NOMO-1 treated with DMSO at 0.1 percent for 48 hours (cell line): ENCODE data around the gene MSI2.
"Not testable (repeated sequence)": the region's sequence is repeated elsewhere in the genome, so short reads cannot be mapped to it uniquely, and the experiment has no call there.

Experiments used
- DNase-seq: peaks from one replicate; lab custom pipeline; 2025; ENCODE audit not compliant: unreplicated experiment; lab: John Stamatoyannopoulos, UW

Gene MSI2

GRCh38 chr17:57490890-57491289, 234.6 kb downstream of the MSI2 start:
- no peak for DNase-seq

GRCh38 chr17:57493171-57493570, 236.8 kb downstream of the MSI2 start:
- peak; percentile 84 for DNase-seq

- DNase-seq, result no peak
Measured at GRCh38 chr17:57493625-57494024, 237.3 kb downstream of the MSI2 start.

- DNase-seq, result no peak
Measured at GRCh38 chr17:57494443-57494842, 238.1 kb downstream of the MSI2 start.

- no peak for DNase-seq
Measured at GRCh38 chr17:57495771-57496170, 239.4 kb downstream of the MSI2 start.

GRCh38 chr17:57496382-57496781, 240.1 kb downstream of the MSI2 start:
- no peak for DNase-seq

- DNase-seq, result no peak
Measured at GRCh38 chr17:57498443-57498842, 242.1 kb downstream of the MSI2 start.

GRCh38 chr17:57499221-57499620, 242.9 kb downstream of the MSI2 start:
- not testable (repeated sequence) for DNase-seq

GRCh38 chr17:57499648-57500049, 243.3 kb downstream of the MSI2 start:
- no peak for DNase-seq

GRCh38 chr17:57501016-57501415, 244.7 kb downstream of the MSI2 start:
- DNase-seq, result no peak

- no peak for DNase-seq
Measured at GRCh38 chr17:57502022-57502421, 245.7 kb downstream of the MSI2 start.

- DNase-seq, result no peak
Measured at GRCh38 chr17:57502811-57503241, 246.5 kb downstream of the MSI2 start.

- no peak for DNase-seq
Measured at GRCh38 chr17:57504208-57504607, 247.9 kb downstream of the MSI2 start.

GRCh38 chr17:57505841-57506773, 249.8 kb downstream of the MSI2 start:
- no peak for DNase-seq

GRCh38 chr17:57506774-57507127, 250.4 kb downstream of the MSI2 start:
- DNase-seq, result no peak

GRCh38 chr17:57507828-57508227, 251.5 kb downstream of the MSI2 start:
- DNase-seq, result no peak

- DNase-seq, result no peak
Measured at GRCh38 chr17:57508671-57509070, 252.3 kb downstream of the MSI2 start.

- DNase-seq, result no peak
Measured at GRCh38 chr17:57511475-57512123, 255.3 kb downstream of the MSI2 start.

GRCh38 chr17:57512258-57512657, 255.9 kb downstream of the MSI2 start:
- no peak for DNase-seq

- DNase-seq, result peak; percentile 40
Measured at GRCh38 chr17:57512691-57513090, 256.4 kb downstream of the MSI2 start.

GRCh38 chr17:57513569-57513968, 257.2 kb downstream of the MSI2 start:
- no peak for DNase-seq

GRCh38 chr17:57514614-57515013, 258.3 kb downstream of the MSI2 start:
- no peak for DNase-seq
